ENCODE measurements around the gene CLIP2. TPM values are rescaled to one million over a fixed set of nuclear protein-coding genes. Genes with fewer than 3 reads are reported as not detected.
"Not testable (repeated sequence)": the region's sequence is repeated elsewhere in the genome, so short reads cannot be mapped to it uniquely, and the experiment has no call there.

The CLIP2 gene
- total RNA-seq, 2 experiments from 2014 or later = 2.4 to 2.7 TPM

GRCh38 chr7:74393722-74394121 is 104.5 kb downstream of the CLIP2 start:
- CTCF ChIA-PET = interaction anchor here (0.6 to 1.8 kb wide), 3 partner anchors 187 to 712 kb away, joined by 3 to 8 read pairs (median 3); no protein-coding TSS in a partner anchor
- H3K4me1 Mint-ChIP-seq (ENCODE audit: low read depth); H3K27me3 Mint-ChIP-seq; H3K27ac Mint-ChIP-seq; H3K4me3 Mint-ChIP-seq; H3K9me3 Mint-ChIP-seq; POLR2A ChIA-PET; H3K36me3 Mint-ChIP-seq: not testable (repeated sequence)
- intact Hi-C loops (cut with micrococcal nuclease) = loop anchor here (2.0 kb wide), 1 partner anchor 187 kb away; no protein-coding TSS in a partner anchor
- peak; percentile 20 for DNase-seq

- H3K9me3 Mint-ChIP-seq; intact Hi-C loops (cut with micrococcal nuclease); H3K27me3 Mint-ChIP-seq; H3K4me3 Mint-ChIP-seq; H3K36me3 Mint-ChIP-seq; DNase-seq; H3K4me1 Mint-ChIP-seq (ENCODE audit: low read depth); H3K27ac Mint-ChIP-seq; POLR2A ChIA-PET: not testable (repeated sequence)
- CTCF ChIA-PET = interaction anchor here (1.8 kb wide), 1 partner anchor 188 kb away, joined by 8 read pairs; no protein-coding TSS in a partner anchor
Observed at GRCh38 chr7:74394601-74395000, 105.4 kb downstream of the CLIP2 start.

DNA sequence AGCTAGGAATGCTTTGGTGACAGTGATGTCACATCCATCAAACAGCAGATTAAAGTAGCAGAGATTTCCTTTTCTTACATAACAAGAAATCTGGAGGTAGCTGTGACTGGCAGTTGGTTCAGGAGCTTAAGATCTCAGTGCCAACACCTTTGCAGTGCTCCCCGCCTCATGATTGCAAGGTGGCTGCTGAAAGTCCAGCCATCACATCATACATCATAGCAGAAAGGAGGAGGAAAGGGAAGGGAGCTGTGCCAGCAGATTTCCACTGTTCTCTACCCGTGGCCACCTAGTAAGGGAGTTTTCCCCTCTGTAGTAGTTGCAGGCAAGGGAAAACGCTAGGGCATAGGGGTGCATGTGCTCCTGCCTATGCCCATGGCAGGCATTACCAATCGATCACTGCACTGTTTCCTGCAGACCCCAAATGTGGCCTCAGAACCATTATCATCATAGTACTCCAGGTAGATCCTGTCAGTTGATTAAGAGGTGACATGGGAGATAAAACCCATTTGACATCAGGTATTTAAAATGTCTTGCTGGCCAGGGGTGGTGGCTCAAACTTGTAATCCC is 106.6 kb downstream of the CLIP2 start:
- Mint-ChIP-seq H3K27me3 (no peaks in the 10 kb centered on the region), H3K9me3 (no peaks in the 10 kb centered on the region), H3K4me1 (ENCODE audit: low read depth) (no peaks in the 10 kb centered on the region), H3K4me3 (no peak overlapping the region), H3K27ac (no peak overlapping the region), H3K36me3 (no peaks in the 10 kb centered on the region)
- POLR2A ChIA-PET = no interaction called here
- no peak for DNase-seq
- intact Hi-C loops (cut with micrococcal nuclease) = no loop called here
- CTCF ChIA-PET = interaction anchor here (0.6 to 1.2 kb wide), 2 partner anchors 11 to 190 kb away, joined by 3 to 4 read pairs; no protein-coding TSS in a partner anchor

- no peak for DNase-seq
- no peaks in the 10 kb centered on the region for H3K9me3 Mint-ChIP-seq
- H3K27me3 Mint-ChIP-seq = no peaks in the 10 kb centered on the region
- H3K27ac Mint-ChIP-seq = no peak overlapping the region
- intact Hi-C loops (cut with micrococcal nuclease) = no loop called here
- no peaks in the 10 kb centered on the region for H3K4me1 Mint-ChIP-seq (ENCODE audit: low read depth)
- ChIA-PET POLR2A (no interaction called here), CTCF (interaction anchor here (7.2 kb wide), 1 partner anchor 188 kb away, joined by 281 read pairs; the partner anchor contains the start of gene LAT2)
- H3K36me3 Mint-ChIP-seq = no peaks in the 10 kb centered on the region
- H3K4me3 Mint-ChIP-seq = no peak overlapping the region
Observed at GRCh38 chr7:74396993-74397392, 107.8 kb downstream of the CLIP2 start.

- intact Hi-C loops (cut with micrococcal nuclease) = no loop called here
- Mint-ChIP-seq H3K27ac (no peak overlapping the region), H3K4me3 (no peak overlapping the region), H3K4me1 (ENCODE audit: low read depth) (no peaks in the 10 kb centered on the region), H3K27me3 (no peaks in the 10 kb centered on the region), H3K9me3 (no peaks in the 10 kb centered on the region), H3K36me3 (no peaks in the 10 kb centered on the region)
- DNase-seq = no peak
- ChIA-PET CTCF (interaction anchor here (7.2 kb wide), 1 partner anchor 190 kb away, joined by 281 read pairs; the partner anchor contains the start of gene LAT2), POLR2A (no interaction called here)
Observed at GRCh38 chr7:74398426-74398825, 109.2 kb downstream of the CLIP2 start.

DNA sequence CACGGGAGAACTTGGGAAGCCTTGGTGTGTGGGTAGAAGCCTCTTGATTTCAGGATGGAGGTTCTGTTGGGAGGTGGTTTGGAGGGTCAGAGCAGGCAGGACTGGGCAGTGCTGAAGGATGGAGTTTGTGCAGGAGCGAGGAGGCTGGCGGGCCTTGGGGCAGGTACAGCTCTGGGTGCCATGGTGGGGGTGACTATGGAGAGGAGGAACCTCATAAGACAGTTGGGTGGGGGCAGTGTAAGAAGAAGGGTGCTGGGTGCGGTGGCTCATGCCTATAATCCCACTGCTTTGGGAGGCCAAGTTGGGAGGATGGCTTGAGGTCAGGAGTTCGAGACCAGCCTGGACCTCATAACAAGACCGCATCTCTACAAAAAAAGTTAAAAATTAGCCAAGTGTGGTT is 109.8 kb downstream of the CLIP2 start:
- POLR2A ChIA-PET = no interaction called here
- Mint-ChIP-seq H3K4me1 (ENCODE audit: low read depth) (no peaks in the 10 kb centered on the region), H3K27me3 (no peaks in the 10 kb centered on the region), H3K9me3 (no peaks in the 10 kb centered on the region), H3K27ac (no peak overlapping the region), H3K4me3 (no peak overlapping the region), H3K36me3 (no peaks in the 10 kb centered on the region)
- DNase-seq = no peak
- CTCF ChIA-PET = interaction anchor here (7.2 kb wide), 1 partner anchor 190 kb away, joined by 281 read pairs; the partner anchor contains the start of gene LAT2
- intact Hi-C loops (cut with micrococcal nuclease) = no loop called here

- Mint-ChIP-seq H3K36me3 (no peaks in the 10 kb centered on the region), H3K9me3 (no peaks in the 10 kb centered on the region)
- intact Hi-C loops (cut with micrococcal nuclease) = loop anchor here (1.0 to 5.0 kb wide), 3 partner anchors 148 to 333 kb away; partner anchors contain the start of gene RFC2
Observed at GRCh38 chr7:74400420-74401136, 111.4 kb downstream of the CLIP2 start.

GRCh38 chr7:74401137-74401859 is 112.1 kb downstream of the CLIP2 start:
- POLR2A ChIA-PET = interaction anchor here (1.9 kb wide), 1 partner anchor 195 kb away, joined by 8 read pairs; no protein-coding TSS in a partner anchor

More at GRCh38 chr7:74400420-74401136, 111.4 kb downstream of the CLIP2 start:
- Mint-ChIP-seq H3K4me3 (no peak overlapping the region), H3K27me3 (no peaks in the 10 kb centered on the region), H3K27ac (no peak overlapping the region), H3K4me1 (ENCODE audit: low read depth) (no peaks in the 10 kb centered on the region)
- CTCF ChIA-PET = interaction anchor here (0.6 to 7.2 kb wide), 60 partner anchors 9 to 374 kb away, joined by 3 to 281 read pairs (median 4); partner anchors contain the start of genes CLIP2, EIF4H, LAT2 and LIMK1
- POLR2A ChIA-PET = interaction anchor here (1.9 kb wide), 1 partner anchor 194 kb away, joined by 8 read pairs; no protein-coding TSS in a partner anchor
- DNase-seq = no peak

GRCh38 chr7:74402668-74403067 is 113.5 kb downstream of the CLIP2 start:
- H3K9me3 Mint-ChIP-seq; DNase-seq; H3K27ac Mint-ChIP-seq; H3K27me3 Mint-ChIP-seq; H3K4me3 Mint-ChIP-seq; POLR2A ChIA-PET; H3K4me1 Mint-ChIP-seq (ENCODE audit: low read depth); H3K36me3 Mint-ChIP-seq: not testable (repeated sequence)
- intact Hi-C loops (cut with micrococcal nuclease) = loop anchor here (5.0 kb wide), 2 partner anchors 150 to 335 kb away; partner anchors contain the start of gene RFC2
- CTCF ChIA-PET = interaction anchor here (1.0 to 7.2 kb wide), 6 partner anchors 141 to 333 kb away, joined by 3 to 281 read pairs (median 13); partner anchors contain the start of gene LAT2

More at GRCh38 chr7:74401137-74401859, 112.1 kb downstream of the CLIP2 start:
- peak; percentile 80 for DNase-seq
- no peaks in the 10 kb centered on the region for H3K4me1 Mint-ChIP-seq (ENCODE audit: low read depth)
- no peaks in the 10 kb centered on the region for H3K27me3 Mint-ChIP-seq
- intact Hi-C loops (cut with micrococcal nuclease) = loop anchor here (1.0 to 5.0 kb wide), 3 partner anchors 149 to 334 kb away; partner anchors contain the start of gene RFC2
- CTCF ChIA-PET = interaction anchor here (0.6 to 7.2 kb wide), 64 partner anchors 9 to 375 kb away, joined by 3 to 281 read pairs (median 4); partner anchors contain the start of genes CLIP2, EIF4H, LAT2 and LIMK1
- no peaks in the 10 kb centered on the region for H3K36me3 Mint-ChIP-seq
- H3K9me3 Mint-ChIP-seq = no peaks in the 10 kb centered on the region
- H3K27ac Mint-ChIP-seq = no peak overlapping the region
- H3K4me3 Mint-ChIP-seq = no peak overlapping the region

- no peaks in the 10 kb centered on the region for H3K4me1 Mint-ChIP-seq (ENCODE audit: low read depth)
- ChIA-PET POLR2A (no interaction called here), CTCF (interaction anchor here (1.0 to 7.2 kb wide), 5 partner anchors 11 to 198 kb away, joined by 3 to 281 read pairs (median 5); partner anchors contain the start of gene LAT2)
- no peaks in the 10 kb centered on the region for H3K36me3 Mint-ChIP-seq
- no peak overlapping the region for H3K4me3 Mint-ChIP-seq
- intact Hi-C loops (cut with micrococcal nuclease) = loop anchor here (5.0 kb wide), 2 partner anchors 151 to 336 kb away; partner anchors contain the start of gene RFC2
- H3K27ac Mint-ChIP-seq = no peak overlapping the region
- no peaks in the 10 kb centered on the region for H3K27me3 Mint-ChIP-seq
- no peak for DNase-seq
- H3K9me3 Mint-ChIP-seq = no peaks in the 10 kb centered on the region
Observed at GRCh38 chr7:74403521-74404387, 114.5 kb downstream of the CLIP2 start.

GRCh38 chr7:74404388-74404700 is 115.1 kb downstream of the CLIP2 start:
- H3K9me3 Mint-ChIP-seq = no peaks in the 10 kb centered on the region
- CTCF ChIA-PET = interaction anchor here (1.0 to 2.3 kb wide), 4 partner anchors 11 to 198 kb away, joined by 3 to 7 read pairs (median 4); no protein-coding TSS in a partner anchor
- no peak overlapping the region for H3K27ac Mint-ChIP-seq
- DNase-seq = no peak
- H3K36me3 Mint-ChIP-seq = no peaks in the 10 kb centered on the region
- H3K27me3 Mint-ChIP-seq = no peaks in the 10 kb centered on the region
- no peaks in the 10 kb centered on the region for H3K4me1 Mint-ChIP-seq (ENCODE audit: low read depth)
- intact Hi-C loops (cut with micrococcal nuclease) = loop anchor here (5.0 kb wide), 2 partner anchors 152 to 337 kb away; partner anchors contain the start of gene RFC2
- no peak overlapping the region for H3K4me3 Mint-ChIP-seq
- POLR2A ChIA-PET = no interaction called here

Measured in activated CD4-positive, alpha-beta memory T cell treated with anti-CD3 and anti-CD28 coated beads for 36 hours (primary cell).